Heart left ventricle (tissue), 13 donors: Measurements from ENCODE around the gene AR.

Experiments
- CTCF ChIP-seq, 12 donors: fragments of 200-600 bp; sonication (generic) in 4 of 12; IDR thresholded peaks; one replicate each; pipeline versions ENCODE4 v1.5.0 to v1.8.0; 2018 to 2022; ENCODE audit warnings: antibody characterized with exemption in 12 of 12, mild to moderate bottlenecking in 5 of 12
- POLR2A ChIP-seq, 2 donors: fragments of 450-650 bp; IDR thresholded peaks; one replicate each; pipeline ENCODE4 v1.6.1; 2017; ENCODE audit warnings: antibody characterized with exemption in 2 of 2, mild to moderate bottlenecking in 2 of 2, moderate library complexity in 2 of 2
- donor health status: ischemic (EF 13 %, LVEDD 7.1; RV severe dilation, severe dysfunction).
- donor health status: DM: no; HTN: yes; CAD: no.
- donor health status: DM: no; HTN: no; CAD: no.
- donor health status: ischemic (EF 25% LVEDD 6.9; RV normal size, moderate dysfunction).
- donor health status: ischemic (EF 25% LVEDD 5.7; RV mildly dilated, moderate dysfunction).
- donor health status: ischemic (EF 35%, LVEDD 5.7; RV mildly dilated, moderate dysfunction).
- donor health status: nonischemic (EF 11% LVEDD 7.7; RV severe dilation, severe dysfunction).
- donor health status: DM: yes; HTN: yes; CAD: no.
- donor health status: PGD.
- donor health status: ischemic (EF 29% LVEDD 5.4; RV normal size, mild dysfunction).
- donor health status: nonischemic (EF 23%, LVEDD 6.1; RV moderate dilation, normal function).

- TF ChIP-seq CTCF (IDR thresholded peaks at IDR 0.05) (no peak), POLR2A (IDR thresholded peaks at IDR 0.05) (no peak)
These were observed 107.8 kb downstream of the AR start for GRCh38 chrX:67651437-67652142.
